ENCODE data around the gene NELFCD. TPM values are rescaled to one million over a fixed set of nuclear protein-coding genes. Genes with fewer than 3 reads are reported as not detected.

The NELFCD gene
- total RNA-seq, 1 donor from 2014 or later: 70.4 TPM

DNA sequence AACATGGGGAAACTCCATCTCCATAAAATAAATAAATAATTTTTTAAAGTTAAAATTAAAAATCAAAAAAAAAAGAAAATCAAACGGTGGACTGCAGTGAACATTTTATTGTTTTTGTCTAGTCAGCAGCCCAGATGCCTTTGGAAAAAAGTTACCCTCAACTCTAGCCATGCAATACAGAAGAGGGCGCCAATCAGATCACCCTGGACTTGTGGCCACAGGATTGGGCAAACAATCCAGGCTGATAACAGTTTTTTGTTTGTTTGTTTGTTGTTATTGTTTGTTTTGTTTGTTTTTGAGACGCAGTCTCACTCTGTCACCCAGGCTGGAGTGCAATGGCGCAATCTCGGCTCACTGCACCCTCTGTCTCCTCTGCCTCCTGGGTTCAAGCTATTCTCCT is 30.5 kb upstream of the NELFCD start:
- H3K27me3 ChIP-seq (ENCODE audit: insufficient read depth, low read length): no peaks in the 10 kb centered on the region
- no peaks in the 10 kb centered on the region for H3K9me3 ChIP-seq (ENCODE audit: insufficient read depth, low read depth, low read length)
- no peaks in the 10 kb centered on the region for H3K4me1 ChIP-seq (ENCODE audit: insufficient read depth, low read length)
- Mint-ChIP-seq H3K27ac (ENCODE audit: unreplicated experiment) (no peak overlapping the region), H3K9me3 (ENCODE audit: unreplicated experiment) (no peaks in the 10 kb centered on the region), H3K4me3 (ENCODE audit: unreplicated experiment) (no peak overlapping the region), H3K36me3 (ENCODE audit: low read depth, unreplicated experiment) (no peaks in the 10 kb centered on the region), H3K4me1 (ENCODE audit: low read depth, unreplicated experiment) (no peaks in the 10 kb centered on the region), H3K27me3 (ENCODE audit: low read depth, unreplicated experiment) (peaks cover 2% of the 10 kb centered on the region)
- FAIRE-seq (no peak), DNase-seq (ENCODE audit: low read depth) (no peak)
- no peaks in the 10 kb centered on the region for H3K36me3 ChIP-seq (ENCODE audit: insufficient read depth, low read length)
- no peak for TF ChIP-seq EZH2 (IDR thresholded peaks at IDR 0.05; ENCODE audit: insufficient read depth, low read length)
- TF ChIP-seq, protein P1, sequence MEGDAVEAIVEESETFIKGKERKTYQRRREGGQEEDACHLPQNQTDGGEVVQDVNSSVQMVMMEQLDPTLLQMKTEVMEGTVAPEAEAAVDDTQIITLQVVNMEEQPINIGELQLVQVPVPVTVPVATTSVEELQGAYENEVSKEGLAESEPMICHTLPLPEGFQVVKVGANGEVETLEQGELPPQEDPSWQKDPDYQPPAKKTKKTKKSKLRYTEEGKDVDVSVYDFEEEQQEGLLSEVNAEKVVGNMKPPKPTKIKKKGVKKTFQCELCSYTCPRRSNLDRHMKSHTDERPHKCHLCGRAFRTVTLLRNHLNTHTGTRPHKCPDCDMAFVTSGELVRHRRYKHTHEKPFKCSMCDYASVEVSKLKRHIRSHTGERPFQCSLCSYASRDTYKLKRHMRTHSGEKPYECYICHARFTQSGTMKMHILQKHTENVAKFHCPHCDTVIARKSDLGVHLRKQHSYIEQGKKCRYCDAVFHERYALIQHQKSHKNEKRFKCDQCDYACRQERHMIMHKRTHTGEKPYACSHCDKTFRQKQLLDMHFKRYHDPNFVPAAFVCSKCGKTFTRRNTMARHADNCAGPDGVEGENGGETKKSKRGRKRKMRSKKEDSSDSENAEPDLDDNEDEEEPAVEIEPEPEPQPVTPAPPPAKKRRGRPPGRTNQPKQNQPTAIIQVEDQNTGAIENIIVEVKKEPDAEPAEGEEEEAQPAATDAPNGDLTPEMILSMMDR (IDR thresholded peaks at IDR 0.05; ENCODE audit: insufficient read depth, low read depth, low read length): no peak
- no peak overlapping the region for H3K9ac ChIP-seq (ENCODE audit: low read length)
- no peaks in the 10 kb centered on the region for H4K20me1 ChIP-seq (ENCODE audit: insufficient read depth, low read length)
- H3K4me3 ChIP-seq (ENCODE audit: insufficient read depth, low read depth, low read length): no peak overlapping the region
- no peaks in the 10 kb centered on the region for H3K79me2 ChIP-seq (ENCODE audit: insufficient read depth, low read length)
- H3K27ac ChIP-seq (ENCODE audit: low read depth, low read length): no peak overlapping the region
- no peak overlapping the region for H3K4me2 ChIP-seq (ENCODE audit: low read length)
- H2AFZ ChIP-seq (ENCODE audit: low read depth, low read length): no peak overlapping the region

DNA sequence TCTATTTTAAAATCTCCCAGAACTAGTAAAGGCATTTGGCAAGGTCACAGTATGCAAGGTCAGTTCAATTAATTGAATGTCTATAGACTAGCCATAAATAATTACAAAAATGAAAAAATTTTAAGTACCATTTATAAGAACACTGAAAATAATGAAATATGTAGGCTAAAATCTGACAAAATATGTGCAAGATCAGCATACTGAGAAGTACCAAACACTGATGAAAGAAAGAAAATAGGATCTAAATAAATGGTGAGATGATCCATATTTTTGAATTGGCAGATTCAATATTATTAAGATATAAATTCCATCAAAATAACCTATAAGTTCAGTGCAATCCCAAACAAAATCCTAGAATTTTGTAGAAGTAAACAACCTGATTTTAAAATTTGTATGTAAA is 28.0 kb upstream of the NELFCD start:
- Histone ChIP-seq H3K4me2 (ENCODE audit: low read length) (no peak overlapping the region), H3K79me2 (ENCODE audit: insufficient read depth, low read length) (no peaks in the 10 kb centered on the region), H3K4me1 (ENCODE audit: insufficient read depth, low read length) (no peaks in the 10 kb centered on the region), H4K20me1 (ENCODE audit: insufficient read depth, low read length) (no peaks in the 10 kb centered on the region), H3K9me3 (ENCODE audit: insufficient read depth, low read depth, low read length) (no peaks in the 10 kb centered on the region), H2AFZ (ENCODE audit: low read depth, low read length) (no peak overlapping the region), H3K36me3 (ENCODE audit: insufficient read depth, low read length) (no peaks in the 10 kb centered on the region), H3K27me3 (ENCODE audit: insufficient read depth, low read length) (no peaks in the 10 kb centered on the region), H3K4me3 (ENCODE audit: insufficient read depth, low read depth, low read length) (no peak overlapping the region), H3K9ac (ENCODE audit: low read length) (no peak overlapping the region), H3K27ac (ENCODE audit: low read depth, low read length) (no peak overlapping the region)
- TF ChIP-seq EZH2 (IDR thresholded peaks at IDR 0.05; ENCODE audit: insufficient read depth, low read length): no peak
- TF ChIP-seq, protein P1 (IDR thresholded peaks at IDR 0.05; ENCODE audit: insufficient read depth, low read depth, low read length): no peak
- Mint-ChIP-seq H3K4me3 (ENCODE audit: unreplicated experiment) (no peak overlapping the region), H3K9me3 (ENCODE audit: unreplicated experiment) (no peaks in the 10 kb centered on the region), H3K36me3 (ENCODE audit: low read depth, unreplicated experiment) (no peaks in the 10 kb centered on the region), H3K27me3 (ENCODE audit: low read depth, unreplicated experiment) (peaks cover 2% of the 10 kb centered on the region), H3K4me1 (ENCODE audit: low read depth, unreplicated experiment) (no peaks in the 10 kb centered on the region), H3K27ac (ENCODE audit: unreplicated experiment) (no peak overlapping the region)
- DNase-seq (ENCODE audit: low read depth): no peak
- FAIRE-seq: no peak

DNA sequence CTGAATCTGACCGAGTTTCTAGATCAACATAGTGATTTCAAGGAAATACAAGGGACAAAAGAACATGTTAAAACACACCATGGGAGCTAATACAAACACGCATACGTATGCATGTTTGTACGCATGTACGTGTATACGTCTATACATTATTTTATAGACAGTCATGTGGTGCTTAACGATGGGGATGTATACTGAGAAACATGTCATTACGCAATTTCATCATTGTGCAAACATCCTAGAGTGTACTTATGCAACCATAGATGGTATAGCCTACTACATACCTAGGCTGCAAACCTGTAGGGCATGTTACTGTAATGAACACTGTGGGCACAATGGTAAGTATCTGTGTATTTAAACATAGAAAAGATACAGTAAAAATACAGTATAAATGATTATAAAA is 25.0 kb upstream of the NELFCD start:
- no peak for FAIRE-seq
- H2AFZ ChIP-seq (ENCODE audit: low read depth, low read length): no peak overlapping the region
- H3K4me2 ChIP-seq (ENCODE audit: low read length): no peak overlapping the region
- DNase-seq (ENCODE audit: low read depth): no peak
- H3K4me1 Mint-ChIP-seq (ENCODE audit: low read depth, unreplicated experiment): no peaks in the 10 kb centered on the region
- H3K9me3 Mint-ChIP-seq (ENCODE audit: unreplicated experiment): no peaks in the 10 kb centered on the region
- H3K9ac ChIP-seq (ENCODE audit: low read length): no peak overlapping the region
- no peaks in the 10 kb centered on the region for H3K79me2 ChIP-seq (ENCODE audit: insufficient read depth, low read length)
- no peak overlapping the region for H3K27ac Mint-ChIP-seq (ENCODE audit: unreplicated experiment)
- H3K36me3 Mint-ChIP-seq (ENCODE audit: low read depth, unreplicated experiment): no peaks in the 10 kb centered on the region
- H3K9me3 ChIP-seq (ENCODE audit: insufficient read depth, low read depth, low read length): no peaks in the 10 kb centered on the region
- H3K27ac ChIP-seq (ENCODE audit: low read depth, low read length): no peak overlapping the region
- H3K4me1 ChIP-seq (ENCODE audit: insufficient read depth, low read length): no peaks in the 10 kb centered on the region
- TF ChIP-seq EZH2 (IDR thresholded peaks at IDR 0.05; ENCODE audit: insufficient read depth, low read length): no peak
- TF ChIP-seq, protein P1 (IDR thresholded peaks at IDR 0.05; ENCODE audit: insufficient read depth, low read depth, low read length): no peak
- no peak overlapping the region for H3K4me3 Mint-ChIP-seq (ENCODE audit: unreplicated experiment)
- H3K4me3 ChIP-seq (ENCODE audit: insufficient read depth, low read depth, low read length): no peak overlapping the region
- no peaks in the 10 kb centered on the region for H3K27me3 Mint-ChIP-seq (ENCODE audit: low read depth, unreplicated experiment)
- H3K36me3 ChIP-seq (ENCODE audit: insufficient read depth, low read length): no peaks in the 10 kb centered on the region
- no peaks in the 10 kb centered on the region for H4K20me1 ChIP-seq (ENCODE audit: insufficient read depth, low read length)
- no peaks in the 10 kb centered on the region for H3K27me3 ChIP-seq (ENCODE audit: insufficient read depth, low read length)

All from astrocyte (in vitro differentiated cells and primary cell).